GM12892 (cell line): Measurements from ENCODE around the gene HAO1.
"Not testable (repeated sequence)": the region's sequence is repeated elsewhere in the genome, so short reads cannot be mapped to it uniquely, and the experiment has no call there.

Experiments
- DNase-seq: peaks from one replicate; pipeline ENCODE4 v3.0.0; 2011; ENCODE audit not compliant: insufficient read length
- FAIRE-seq: peaks from 2 replicates; lab custom pipeline; 2011; peaks lifted over from hg19 to GRCh38; lab: Jason Lieb, UNC
- POLR2A ChIP-seq: IDR thresholded peaks from 2 replicates; pipeline ENCODE4 v1.6.1; 2011; ENCODE audit warnings: low read depth, low read length, control low read depth
- POLR2AphosphoS5 ChIP-seq: IDR thresholded peaks from 2 replicates; pipeline ENCODE4 v1.6.1; 2011; ENCODE audit warnings: low read depth, low read length, control low read depth
- TAF1 ChIP-seq: IDR thresholded peaks from 2 replicates; pipeline ENCODE4 v1.6.1; 2011; ENCODE audit warnings: low read depth, mild to moderate bottlenecking, control low read depth, low read length, borderline replicate concordance

The HAO1 gene

DNA sequence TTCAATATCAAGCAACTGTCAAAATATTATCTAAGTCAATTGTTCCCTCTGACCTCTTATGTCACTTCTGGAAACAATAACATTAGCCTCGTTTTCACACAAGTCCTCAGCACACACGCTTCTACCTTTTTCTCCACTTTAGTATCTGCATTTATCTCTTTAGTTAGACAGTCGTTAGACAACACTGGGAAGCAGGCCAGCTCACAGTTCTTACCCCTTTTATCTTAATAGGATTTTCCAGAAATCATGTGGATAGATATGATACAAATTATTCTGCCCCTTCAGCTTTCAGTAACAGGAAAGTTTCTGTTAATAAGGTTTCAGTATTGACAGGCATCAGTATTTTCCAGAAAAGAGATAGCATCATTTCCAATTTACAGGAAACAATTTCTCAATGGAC lies 25.9 kb upstream of the HAO1 start:
- FAIRE-seq (no peak), DNase-seq (no peak)
- TF ChIP-seq POLR2A (no peak), POLR2AphosphoS5 (no peak), TAF1 (no peak)

DNA sequence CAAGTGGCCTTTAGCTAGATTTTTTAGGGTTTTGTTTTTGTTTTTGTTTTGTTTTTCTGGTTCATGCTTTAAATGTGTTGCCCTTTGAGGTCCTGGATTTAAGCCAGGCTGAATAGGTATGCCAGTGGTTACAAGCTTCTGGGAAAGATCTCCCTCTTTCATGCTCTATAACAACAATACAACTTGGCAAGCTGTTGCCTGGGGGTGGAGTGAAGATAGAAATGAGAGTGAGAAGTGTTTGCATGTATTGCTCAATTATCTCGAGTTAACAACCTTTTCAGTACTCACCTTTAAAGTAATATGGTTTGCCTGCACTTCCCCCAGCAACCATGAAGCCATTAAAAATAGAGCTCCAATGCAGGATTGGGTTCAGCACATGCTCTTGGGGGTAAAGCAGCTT lies 19.2 kb upstream of the HAO1 start:
- no peak for DNase-seq
- no peak for TF ChIP-seq POLR2A
- no peak for TF ChIP-seq TAF1
- TF ChIP-seq POLR2AphosphoS5, result no peak
- no peak for FAIRE-seq

- DNase-seq, FAIRE-seq: not testable (repeated sequence)
These were observed 16.3 kb upstream of the HAO1 start for GRCh38 chr20:7956561-7956960.

GRCh38 chr20:7950387-7950786 lies 10.1 kb upstream of the HAO1 start:
- DNase-seq (no peak), FAIRE-seq (no peak)
- TF ChIP-seq TAF1 (no peak), POLR2A (no peak), POLR2AphosphoS5 (no peak)

GRCh38 chr20:7943891-7944290 lies 3.6 kb upstream of the HAO1 start:
- DNase-seq, result no peak
- no peak for FAIRE-seq
- TF ChIP-seq TAF1, result no peak
- no peak for TF ChIP-seq POLR2A
- no peak for TF ChIP-seq POLR2AphosphoS5

DNA sequence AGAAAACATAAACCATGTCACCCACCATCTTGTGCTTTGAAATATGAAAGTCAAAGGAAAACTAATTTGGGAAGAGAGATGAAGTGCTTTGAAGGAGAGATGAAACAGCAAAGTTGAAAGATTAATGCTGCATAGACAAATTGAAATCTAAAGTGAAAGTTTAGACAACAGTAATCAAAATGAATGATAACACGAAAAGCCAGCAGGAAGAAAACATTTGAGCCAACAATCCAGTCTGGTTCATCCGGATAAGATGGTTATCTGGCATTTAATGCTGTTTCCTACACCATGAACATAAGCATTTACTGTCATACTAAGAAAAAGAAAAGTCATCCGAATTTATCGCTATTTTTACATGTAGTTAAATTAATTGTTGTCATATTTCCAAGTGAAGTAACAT lies 595 bp downstream of the HAO1 start:
- TF ChIP-seq POLR2AphosphoS5 (no peak), TAF1 (no peak), POLR2A (no peak)
- FAIRE-seq (no peak), DNase-seq (no peak)

GRCh38 chr20:7938058-7938457 lies 2.2 kb downstream of the HAO1 start:
- no peak for DNase-seq
- no peak for FAIRE-seq
- no peak for TF ChIP-seq POLR2AphosphoS5
- no peak for TF ChIP-seq POLR2A
- TF ChIP-seq TAF1, result no peak

DNA sequence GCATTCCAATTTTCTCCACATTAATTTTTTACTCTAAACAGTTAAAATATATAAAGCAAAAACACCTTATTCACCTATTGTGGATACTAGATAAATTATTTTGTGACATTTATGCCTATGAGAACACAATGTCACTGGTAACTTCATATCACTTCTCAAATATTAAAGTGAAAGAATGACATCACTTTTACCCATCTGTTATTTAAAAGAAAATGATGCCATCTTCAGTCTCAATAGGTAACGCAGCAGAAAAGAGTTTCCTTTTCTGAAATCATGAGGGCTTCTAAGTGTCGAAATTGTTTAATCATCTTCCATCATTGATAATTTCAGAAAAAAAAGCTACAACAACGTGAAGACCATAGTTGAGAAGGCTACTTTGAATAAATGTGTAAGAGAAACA lies 2.9 kb downstream of the HAO1 start:
- TF ChIP-seq POLR2A, result no peak
- DNase-seq (no peak), FAIRE-seq (no peak)

GRCh38 chr20:7935027-7935551 lies 5.2 kb downstream of the HAO1 start:
- FAIRE-seq, result peak; percentile 61
- TF ChIP-seq TAF1 (no peak), POLR2AphosphoS5 (no peak), POLR2A (no peak)
- DNase-seq, result no peak

- TF ChIP-seq TAF1 (no peak), POLR2A (no peak)
- no peak for FAIRE-seq
- DNase-seq, result no peak
These were observed 6.9 kb downstream of the HAO1 start for GRCh38 chr20:7933346-7933745.

DNA sequence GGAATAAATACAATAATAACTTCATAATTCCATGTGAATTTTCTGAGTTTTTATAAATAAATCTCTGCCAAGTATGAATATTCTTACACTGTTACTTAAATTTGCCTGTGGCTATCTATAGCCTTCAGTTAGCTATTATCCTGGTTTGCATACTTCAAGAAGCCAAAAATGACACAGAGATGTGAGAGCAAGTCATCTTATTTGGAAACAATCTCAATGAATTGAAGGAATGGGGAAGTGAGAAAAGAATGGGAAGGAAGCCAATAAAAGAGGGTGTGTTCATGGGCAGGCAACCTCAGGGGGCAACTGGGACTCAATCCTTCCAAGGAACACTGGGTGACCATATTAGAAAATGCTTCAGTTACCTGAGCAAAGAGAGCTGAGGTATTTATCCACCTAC lies 9.9 kb downstream of the HAO1 start:
- no peak for DNase-seq
- FAIRE-seq, result no peak
- TF ChIP-seq POLR2A, result no peak
- TF ChIP-seq POLR2AphosphoS5, result no peak
- no peak for TF ChIP-seq TAF1

DNA sequence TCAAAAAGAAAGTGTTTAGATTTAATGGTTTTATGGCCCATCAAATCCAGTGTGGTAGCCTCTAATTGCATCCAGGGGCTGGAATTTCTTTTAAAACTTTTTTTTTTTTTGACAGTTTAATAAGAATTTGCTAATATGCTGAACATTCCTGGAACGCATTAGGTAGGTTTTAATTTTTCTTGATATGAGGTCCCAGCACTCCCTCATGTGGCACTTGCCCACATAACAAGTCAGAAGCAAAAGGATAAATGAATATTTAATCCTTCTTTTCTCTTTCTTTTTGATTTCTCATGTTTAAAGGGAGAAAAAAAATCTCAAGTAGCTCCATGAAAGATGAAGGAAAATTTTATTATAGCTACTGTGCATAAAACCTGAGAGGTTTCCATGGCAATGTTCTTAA lies 13.5 kb downstream of the HAO1 start:
- no peak for FAIRE-seq
- DNase-seq, result no peak
- TF ChIP-seq POLR2AphosphoS5, result no peak
- no peak for TF ChIP-seq TAF1
- TF ChIP-seq POLR2A, result no peak

- DNase-seq (no peak), FAIRE-seq (no peak)
- no peak for TF ChIP-seq POLR2AphosphoS5
- no peak for TF ChIP-seq POLR2A
- no peak for TF ChIP-seq TAF1
These were observed 13.9 kb downstream of the HAO1 start for GRCh38 chr20:7926323-7926722.

DNA sequence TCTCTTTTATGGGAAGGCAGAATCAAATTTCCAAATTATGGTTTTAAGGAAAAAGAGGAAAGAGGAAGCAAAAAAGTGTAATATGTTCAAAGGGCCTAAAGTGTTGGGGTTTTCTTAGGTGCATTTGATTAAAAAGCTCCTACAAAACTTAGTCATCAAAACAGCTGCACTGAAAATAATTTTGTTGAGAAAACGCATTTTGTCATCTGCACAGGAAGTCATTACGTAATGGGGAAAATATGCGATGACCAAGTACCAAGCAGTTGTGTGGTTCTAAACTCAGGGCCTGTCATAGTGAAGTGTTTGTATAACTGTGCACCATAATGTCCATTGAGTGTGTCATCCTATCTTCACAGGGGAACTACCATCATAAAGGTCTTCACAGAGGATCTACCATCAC lies 15.6 kb downstream of the HAO1 start:
- no peak for TF ChIP-seq POLR2A
- no peak for TF ChIP-seq POLR2AphosphoS5
- TF ChIP-seq TAF1, result no peak
- FAIRE-seq (peak; percentile 24), DNase-seq (no peak)

DNA sequence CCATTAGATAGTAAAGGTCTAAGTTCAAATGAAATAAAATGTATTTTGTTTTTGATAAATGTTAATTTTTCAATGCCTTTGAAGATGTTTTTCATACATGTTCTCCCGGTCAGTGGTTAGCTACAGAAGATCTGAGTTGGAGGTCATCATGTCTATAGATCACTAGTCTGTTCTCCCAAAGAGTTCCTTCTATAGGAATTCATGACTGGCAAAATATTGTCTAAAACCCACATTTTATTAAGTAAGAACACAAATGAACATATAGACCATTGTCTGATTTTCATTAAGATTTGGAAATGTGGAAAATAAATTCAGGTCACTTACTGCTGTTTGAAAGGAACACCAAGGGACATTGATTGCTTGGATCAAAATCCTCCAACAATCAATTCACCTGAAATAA lies 23.6 kb downstream of the HAO1 start:
- TF ChIP-seq POLR2AphosphoS5, result no peak
- no peak for DNase-seq
- FAIRE-seq, result no peak
